Eye (tissue), 1 donor: ENCODE results near the gene UNC5A.

Experiments used
- DNase-seq: peaks from one replicate; pipeline ENCODE4 v3.0.0-alpha.2; 2015

Gene UNC5A

DNA sequence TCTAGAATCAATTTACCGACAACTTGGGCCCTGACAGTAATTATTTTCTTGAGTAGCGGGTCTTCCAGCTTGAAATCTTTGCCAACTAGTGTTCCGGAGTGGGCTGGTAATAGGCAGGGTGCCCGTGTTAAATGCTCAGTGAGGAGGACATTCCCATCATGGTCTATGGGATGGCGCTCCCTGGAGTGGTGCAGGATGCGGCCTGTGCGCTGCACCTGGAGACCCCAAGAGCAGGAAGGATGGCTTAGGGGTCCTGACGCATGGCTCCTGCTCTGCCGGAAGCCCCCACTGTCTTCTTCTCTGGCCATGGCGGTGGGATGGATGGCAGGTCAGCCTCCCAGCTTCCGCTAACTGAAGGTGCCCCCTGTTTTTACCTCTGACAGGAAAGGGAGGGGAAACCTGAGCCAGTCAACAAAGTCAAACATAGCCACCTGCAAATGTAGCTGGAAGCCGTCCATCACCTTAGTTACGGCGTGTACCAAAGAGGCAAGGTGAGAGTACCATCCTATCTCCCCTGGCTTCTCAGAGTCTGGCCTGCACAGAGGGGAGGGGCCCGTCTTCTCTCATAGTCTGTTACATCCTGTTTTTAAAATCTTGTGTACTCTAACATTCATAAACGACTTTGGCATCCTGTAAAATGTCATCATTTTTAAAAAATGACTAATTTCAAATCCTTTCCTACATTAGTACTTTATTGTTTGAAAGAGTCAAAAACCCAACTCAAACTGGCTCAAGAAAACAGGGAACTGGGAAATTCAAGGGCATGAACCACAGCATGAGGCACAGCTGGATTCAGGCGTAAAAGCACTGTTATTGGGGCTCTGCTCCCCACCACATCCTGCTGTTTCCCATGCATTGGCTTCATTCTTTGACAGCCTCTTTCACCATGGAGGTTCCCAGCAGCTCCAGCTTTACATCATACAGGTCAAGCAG is 28.5 kb upstream of the UNC5A start:
- no peak for DNase-seq

DNA sequence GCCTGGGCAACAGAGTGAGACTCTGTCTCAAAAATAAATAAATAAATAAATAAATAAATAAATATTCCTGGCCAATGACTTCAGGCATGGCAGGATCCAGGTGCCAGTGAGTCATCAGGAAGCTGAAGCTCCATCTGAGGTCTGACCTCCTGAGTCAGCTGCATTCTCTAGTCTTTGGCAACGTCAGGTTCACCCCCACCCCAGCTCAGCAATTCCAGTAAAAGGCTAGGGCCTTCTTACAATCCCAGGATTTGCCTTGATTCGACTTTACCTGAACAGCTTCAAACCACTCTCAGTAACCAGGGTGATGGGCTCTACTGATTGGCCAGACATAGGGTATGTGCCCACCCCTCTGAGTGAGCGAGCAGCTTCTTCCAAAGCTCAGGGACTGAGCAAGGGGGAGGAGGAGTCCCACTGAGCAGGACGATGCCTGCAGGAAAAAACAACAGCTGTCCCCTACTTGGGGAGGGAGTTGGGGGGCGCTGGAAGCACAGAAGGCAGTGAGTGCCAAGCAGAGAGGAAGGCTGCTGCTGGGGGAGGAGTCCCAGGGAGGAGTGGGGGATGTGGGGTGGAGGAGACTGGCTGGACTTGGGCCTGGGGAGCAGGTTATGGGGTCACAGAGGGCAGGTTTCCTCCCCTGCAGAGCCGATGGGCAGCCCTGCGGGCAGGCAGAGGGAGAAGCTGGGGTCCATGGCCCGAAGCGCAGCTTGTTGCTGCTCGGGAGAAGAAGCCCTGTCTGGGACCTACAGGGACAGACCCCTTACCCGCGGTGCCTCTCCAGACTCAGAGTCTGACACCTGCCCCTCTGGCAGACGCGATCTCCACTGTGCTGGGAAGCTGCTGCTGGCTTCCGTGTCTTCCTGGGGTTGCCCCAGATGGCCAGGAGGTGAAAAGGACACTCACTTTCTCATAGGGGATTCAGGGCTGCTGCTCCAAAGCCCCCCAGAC is 25.9 kb upstream of the UNC5A start:
- peak; percentile 67 for DNase-seq

DNA sequence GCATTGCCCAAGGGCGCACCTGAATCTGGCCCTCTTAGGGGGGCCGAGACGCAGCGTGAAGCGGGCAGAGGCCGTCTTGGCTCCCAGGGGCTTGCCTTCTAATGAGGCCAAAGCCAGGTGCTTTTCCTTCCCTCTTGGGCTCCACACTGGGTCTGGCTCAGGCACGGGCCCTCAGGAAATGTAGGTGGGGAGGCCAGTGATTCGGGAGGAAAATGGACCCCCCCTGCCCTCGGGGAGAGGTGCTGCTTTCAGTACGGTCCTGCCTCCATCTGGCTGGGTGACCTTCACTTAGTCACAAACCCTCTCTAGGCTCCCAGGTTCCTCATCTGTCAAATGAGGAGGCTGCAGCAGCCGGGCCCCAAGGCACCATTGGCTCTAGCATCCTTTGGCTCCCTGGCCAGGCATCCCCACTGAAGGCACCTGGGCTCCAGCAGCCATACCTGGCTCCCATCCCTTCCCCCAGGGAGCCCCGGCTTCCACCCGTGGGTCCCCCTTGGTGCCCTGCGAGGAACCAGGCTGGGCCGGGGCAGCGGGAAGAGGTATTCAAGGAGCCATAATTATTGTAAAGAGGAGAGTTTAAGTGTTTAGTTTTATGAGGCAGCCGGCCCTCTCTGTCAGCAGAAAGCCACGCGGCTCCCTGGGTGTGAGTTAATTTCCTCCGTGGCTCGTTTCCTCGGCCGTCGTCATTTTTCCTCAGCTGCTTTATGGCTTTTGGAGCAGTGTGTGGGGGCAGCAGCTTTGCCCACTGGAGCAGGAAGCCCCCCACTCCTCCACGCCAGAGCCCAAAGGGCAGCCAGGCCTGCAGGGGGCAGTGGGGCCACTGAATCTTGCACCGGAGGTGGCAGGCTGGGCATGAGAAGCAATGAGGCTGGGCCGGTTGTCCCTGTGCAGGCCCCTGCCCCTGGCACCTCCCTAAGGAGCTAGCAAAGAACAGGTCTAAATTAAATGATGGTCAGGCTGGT is 24.9 kb upstream of the UNC5A start:
- DNase-seq: no peak

DNA sequence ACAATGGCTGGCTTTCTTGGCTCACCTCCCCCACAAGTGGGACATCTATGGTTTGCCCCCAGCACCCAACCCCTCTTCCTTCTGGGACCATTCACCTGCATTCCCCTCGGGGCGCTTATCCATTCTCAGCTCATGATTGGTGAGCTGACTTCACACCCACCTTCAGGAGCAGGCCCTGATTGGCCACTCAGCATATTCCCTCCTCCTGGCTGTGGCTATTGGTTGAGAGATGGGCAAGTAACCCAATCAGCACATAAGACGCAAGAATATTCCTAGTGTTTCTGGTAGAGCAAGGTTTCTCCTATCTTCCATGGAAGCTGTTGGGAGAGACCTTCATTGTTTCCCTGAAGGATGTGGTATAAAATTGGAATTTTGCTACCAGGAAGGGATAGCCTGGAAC is 22.7 kb upstream of the UNC5A start:
- no peak for DNase-seq

DNA sequence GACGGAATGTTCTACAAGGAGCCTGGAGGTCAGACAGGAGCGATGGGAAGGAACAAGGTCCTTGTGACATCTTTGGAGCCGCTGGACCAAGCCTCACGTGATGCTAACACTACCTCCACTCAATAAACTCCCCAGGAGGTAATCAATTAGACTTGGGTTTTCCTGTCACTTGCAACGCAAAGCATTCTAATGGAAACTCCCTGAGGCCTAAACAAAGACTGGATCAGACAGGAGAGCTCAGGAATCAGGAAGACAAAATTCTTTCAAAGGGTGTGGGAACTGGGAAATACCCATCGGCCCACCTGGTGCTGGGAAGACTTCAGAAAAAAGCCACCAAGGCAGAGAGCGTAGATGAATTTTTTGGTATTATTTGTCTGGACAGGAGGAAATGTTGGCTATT is 22.3 kb upstream of the UNC5A start:
- no peak for DNase-seq

DNA sequence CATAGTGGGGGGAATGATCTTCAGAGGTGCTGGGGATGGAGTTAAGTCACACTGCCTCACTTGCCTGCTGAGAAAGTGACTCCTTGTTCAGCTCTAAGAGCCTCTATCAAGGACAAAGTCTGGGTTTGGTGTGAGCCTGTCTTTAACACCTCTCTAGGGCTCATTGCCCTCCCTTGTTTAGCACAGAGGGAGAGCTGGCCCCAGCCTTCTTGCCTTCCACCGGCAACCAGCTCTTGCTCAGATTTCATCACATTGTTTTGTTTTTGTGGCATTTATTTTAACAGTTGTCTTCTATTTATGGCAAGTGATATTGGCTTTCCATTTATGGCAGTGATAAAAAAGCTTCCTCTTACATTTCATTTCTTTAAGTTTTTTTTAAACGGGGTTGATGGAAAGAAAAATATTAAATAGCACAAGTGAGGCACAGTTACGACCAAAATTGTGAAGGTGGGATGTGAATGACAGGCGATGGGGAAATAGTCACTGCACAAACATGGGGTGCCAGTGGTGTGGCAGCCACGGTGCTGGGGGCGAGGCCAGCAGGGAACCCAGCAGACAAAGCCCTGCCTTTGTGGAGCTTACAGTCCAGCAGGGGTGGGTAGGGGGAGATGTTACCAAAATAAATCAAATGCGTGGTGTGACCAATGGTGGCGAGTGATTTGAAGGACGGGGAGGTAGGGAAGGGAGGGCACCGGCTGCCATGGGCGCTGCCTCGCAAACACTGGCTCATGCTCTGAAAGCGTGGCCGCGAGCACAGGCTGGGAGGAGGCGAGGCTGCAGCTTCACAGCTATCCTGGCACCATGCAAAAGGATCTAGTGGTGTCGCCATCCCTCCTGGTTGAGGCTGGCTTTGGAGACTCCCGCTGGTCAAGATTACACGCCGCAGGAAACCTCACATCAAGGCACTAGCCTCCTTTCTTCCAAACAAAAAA is 21.2 kb upstream of the UNC5A start:
- DNase-seq: no peak

DNA sequence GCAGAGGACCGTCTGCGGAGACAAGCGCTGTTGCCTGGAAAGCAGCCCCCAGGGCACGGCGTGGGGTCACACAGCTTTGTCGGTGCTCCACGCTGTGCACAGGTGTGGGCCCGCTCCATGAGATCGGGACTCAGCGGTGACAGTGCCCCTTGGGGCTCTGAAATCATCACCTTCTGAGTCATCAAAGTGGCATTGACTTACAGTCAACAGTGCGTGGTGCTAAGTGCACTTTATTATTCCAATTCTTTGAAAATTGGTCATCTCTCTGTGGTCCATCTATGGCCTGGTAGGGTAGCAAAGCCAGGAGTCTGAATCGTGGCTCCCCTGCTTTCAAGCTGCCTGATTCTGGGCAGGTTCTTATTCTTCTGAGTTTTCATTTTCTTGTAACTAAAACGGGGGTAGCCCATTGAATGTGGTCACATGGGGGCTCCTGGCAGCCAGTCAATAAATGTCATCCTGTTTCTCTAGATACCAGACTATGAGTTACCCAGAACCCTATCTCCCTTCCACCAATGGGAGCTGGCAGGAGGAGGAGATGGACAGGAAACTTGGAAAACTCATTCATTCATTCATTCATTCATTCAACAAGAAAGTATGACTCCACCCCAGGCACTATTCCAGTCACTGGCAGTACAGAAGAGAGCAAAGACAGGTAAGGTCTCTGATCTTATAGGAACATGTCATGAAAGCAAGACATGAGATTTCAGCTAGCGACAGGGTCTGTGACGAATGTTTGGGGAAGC is 20.3 kb upstream of the UNC5A start:
- peak; percentile 39 for DNase-seq

DNA sequence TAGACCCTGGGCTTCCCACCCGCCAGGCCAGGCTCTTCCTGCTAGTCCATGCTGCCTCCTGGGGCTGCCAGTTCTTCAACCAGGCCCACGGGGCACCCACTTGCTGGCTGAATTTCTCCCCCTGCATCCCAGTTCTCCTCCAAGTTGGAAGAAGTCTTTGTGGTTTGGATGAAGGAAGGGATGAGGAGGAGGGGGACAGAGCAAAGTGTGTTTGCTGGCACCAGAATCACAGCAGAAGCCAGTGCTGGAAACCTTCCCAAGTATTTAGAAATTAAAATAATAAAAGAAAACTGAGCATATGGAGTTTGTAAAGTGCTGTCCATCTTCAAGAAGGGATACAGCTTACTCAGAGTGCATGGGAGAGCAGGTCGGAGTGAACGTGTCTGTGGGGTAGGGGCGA is 19.4 kb upstream of the UNC5A start:
- no peak for DNase-seq

DNA sequence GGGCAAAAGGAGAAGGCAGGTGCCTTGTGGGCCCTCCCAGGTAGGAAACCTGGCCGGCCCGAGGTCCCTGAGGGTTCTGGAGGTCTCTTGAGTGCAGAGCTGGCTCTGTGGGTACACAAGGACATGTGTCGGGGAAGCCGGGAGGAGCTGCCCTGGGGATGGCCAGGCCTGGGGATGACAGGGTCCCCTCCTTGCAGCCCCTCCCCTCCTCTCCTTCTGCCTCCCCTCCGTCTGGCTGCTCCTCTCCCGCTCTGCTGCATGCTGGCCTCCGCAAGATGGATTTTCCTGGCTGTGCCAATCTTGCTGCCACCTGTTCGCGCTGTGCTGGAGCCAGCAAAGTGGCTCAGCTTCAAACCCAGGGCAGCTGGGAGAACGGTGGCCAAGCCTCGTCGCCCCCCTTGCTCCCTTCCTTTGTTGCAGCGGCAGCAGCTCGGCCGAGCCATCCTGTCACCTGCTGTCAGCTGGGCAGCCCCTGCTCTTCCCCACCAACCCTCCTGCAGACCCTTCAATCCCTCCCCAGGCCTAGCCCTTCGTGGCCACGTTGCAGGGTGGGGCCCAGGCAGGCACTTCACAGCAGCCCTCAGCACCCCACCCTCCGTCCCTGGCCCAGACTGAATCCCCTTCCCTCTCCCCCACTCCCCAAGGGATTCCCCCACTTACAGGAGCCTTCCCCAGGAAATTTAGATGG is 17.6 kb upstream of the UNC5A start:
- peak; percentile 63 for DNase-seq

DNA sequence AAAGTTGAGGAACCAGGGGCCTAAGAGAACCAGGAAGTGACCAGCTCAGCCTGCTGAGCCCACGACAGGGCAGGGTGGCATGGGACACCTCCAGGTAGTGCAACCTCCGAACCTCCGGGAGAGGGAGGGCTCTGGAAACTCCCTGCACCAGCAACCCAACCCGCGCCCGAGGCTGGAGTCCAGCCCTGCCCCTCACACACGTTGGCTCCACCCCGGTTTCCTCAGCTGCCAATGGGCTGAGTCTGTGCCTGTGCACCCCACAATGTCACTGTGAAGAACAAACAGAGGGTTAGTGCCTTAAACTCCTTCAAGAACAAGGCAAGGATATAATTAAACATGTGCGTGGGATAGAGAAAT is 17.0 kb upstream of the UNC5A start:
- no peak for DNase-seq

DNA sequence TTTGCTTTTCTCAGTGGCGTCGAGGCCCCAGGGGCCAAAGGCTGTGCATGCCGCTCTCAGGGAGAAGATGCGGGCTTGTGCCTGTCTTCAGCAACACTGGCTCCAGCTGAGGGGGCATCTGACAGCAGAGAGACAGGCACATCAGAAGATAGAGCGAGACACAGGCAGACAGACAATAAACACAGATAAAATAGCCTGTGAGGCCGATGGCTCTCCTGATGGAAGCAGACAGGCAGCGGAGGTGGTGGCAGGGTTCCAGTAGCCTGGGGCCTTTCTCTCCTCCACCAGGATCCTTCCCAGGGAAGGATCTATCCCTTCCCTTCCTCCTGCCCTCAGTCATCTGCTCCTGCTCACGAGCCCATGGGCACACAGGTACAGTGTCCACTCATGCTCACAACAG is 16.6 kb upstream of the UNC5A start:
- DNase-seq: no peak

DNA sequence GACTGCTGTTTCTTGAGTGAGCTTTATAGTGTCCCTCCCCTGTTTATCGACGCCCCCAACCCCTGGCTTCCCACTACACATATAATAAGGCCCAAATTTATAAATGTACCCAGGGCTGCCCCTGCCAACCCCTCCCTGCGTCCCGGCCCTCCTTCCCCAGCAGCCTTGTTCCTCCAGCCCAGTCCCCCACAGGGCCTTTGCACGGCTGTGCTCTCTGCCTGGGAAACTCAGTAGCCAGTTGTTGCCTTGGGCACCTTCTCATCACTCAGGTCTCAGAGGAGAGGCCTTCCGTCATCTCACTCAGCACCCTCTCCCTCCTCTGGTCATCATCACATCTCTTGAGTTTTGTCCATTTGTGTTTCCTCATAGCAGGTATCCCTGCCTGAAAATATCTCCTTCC is 15.8 kb upstream of the UNC5A start:
- DNase-seq: no peak

DNA sequence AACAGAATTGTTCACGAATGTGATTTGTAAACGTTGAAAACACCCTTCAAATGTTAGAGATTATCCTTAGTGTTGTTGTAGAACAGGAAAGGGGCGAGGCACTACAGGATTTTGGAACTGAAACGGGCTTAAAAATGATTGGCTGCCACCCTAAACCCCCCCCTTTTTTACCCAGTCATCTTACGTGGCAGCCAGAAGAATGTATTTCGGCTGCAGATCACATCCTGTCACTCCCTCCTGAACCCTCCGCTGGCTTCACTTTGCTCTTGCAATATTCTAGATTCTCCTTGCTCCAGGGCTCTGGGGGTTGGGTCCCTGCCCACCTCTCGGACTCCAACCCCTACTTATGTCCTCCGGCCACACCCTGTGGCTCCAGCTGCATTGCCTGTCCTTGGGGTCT is 13.9 kb upstream of the UNC5A start:
- DNase-seq: no peak

DNA sequence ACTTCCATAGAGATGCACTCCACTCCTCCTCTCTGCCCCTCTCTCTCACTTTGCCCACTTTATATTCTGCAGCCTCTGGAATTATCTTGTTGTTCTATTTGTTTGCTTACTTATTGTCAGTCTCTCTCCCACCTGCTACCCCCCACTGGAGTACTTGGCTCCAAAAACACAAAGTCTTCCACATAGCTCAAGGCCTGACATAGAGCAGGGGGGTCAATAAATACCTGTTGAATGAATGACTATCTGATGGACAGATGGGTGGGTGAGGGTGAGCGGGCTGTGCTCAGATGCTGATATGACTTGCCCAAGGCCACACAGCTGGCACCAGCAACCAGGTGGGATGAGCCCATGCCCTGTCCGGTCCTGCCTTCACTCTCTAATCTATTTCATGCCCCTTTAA is 13.4 kb upstream of the UNC5A start:
- DNase-seq: no peak

DNA sequence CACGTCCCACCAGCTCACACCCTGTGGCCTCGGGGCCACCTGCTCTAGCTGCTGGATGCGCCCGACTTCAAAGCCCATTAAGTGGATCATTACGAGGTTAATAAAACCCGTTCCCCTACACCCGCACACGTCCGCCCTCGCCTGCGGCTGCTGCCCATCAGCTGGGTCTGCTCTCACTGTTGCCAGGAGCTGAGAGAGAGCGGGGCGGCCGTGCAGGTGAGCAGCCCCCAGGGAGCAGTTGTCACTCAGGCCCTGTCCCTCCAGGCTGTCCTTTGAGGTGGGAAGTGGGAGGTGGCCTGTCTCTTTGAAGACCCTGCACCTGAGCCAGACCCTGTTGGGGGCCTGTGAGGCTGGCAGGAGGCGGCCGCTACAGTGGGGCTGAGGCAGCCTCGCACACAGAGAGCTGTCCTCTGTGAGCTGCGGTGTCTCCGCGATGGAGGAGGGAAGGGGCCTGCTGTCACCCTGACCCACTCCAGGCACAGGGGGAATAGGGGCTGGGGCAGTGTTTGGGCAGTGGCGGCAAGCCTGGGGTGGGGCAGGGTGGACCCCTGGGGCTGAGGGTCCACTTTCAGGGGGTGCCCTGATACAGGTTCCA is 12.8 kb upstream of the UNC5A start:
- DNase-seq: no peak

DNA sequence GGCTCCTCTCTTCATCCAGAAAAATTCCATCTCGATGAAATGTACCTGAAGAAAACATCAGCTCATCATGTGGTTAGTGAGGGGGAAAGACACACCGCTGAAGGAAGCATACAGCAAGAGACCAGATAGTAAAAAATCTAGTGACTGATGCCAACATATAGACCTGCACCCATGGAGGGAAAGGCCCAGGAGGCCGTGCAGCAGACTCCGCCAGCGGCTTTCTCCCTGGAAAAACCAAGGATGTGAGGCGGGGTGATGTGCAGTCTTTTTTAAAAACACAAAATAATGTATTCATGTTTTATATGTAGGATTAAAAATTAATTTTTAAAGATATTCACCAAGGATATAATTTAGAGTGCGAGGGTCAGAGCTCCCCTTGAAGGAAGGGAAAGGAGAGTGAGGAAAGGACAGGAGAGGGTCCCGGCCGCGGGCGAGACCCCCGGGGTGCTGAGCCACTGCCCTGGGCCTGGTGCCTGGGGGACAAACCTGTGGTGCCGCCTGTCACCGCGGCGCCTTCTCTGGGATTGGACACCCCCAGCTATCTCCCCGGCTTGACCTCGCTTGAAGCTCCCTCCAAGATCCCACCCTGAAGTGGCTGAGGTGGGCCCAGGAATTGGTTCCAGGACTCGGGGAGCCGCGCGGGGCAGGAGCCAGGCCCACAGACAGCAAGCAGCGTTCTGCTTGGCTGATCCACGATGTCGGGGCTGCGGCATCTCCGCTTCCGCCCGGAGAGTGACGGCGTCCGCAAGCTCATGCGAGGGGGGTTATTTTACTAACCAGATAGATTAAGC is 12.1 kb upstream of the UNC5A start:
- DNase-seq: no peak

DNA sequence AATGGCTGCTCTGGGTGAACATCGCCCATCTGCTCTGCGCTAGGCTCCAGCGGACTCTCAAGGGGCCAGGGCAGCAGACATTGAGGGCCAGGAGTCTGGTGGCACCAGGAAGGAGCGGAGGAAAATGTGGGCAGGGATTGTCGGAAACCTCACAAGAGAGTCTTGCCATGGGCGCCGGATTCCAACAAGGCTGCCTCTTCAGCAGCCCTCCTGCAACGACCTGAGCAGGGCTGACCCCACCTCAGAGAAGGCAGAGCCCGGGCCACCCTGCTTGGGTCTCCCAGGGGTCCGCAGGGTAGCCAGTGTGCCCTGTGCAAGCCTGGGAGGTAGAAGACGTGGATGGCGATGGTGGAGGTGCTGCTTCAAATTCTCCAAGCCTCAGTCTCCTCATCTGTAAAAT is 11.4 kb upstream of the UNC5A start:
- no peak for DNase-seq

DNA sequence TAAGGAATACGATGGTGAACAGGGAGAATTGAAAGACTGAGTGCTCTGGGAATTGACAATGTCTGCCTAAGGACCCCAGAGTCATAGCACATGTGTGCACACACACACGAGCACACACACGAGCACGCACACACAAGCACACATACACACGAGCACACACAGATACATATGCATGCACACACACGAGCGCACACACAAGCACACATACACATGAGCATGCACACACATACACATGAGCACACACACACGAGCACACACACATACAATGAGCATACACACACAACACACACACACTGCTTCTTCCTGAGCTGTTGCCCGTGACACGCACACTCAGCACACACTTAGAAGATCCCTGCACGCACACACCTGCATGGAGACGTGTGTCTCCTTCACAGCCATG is 10.9 kb upstream of the UNC5A start:
- no peak for DNase-seq

DNA sequence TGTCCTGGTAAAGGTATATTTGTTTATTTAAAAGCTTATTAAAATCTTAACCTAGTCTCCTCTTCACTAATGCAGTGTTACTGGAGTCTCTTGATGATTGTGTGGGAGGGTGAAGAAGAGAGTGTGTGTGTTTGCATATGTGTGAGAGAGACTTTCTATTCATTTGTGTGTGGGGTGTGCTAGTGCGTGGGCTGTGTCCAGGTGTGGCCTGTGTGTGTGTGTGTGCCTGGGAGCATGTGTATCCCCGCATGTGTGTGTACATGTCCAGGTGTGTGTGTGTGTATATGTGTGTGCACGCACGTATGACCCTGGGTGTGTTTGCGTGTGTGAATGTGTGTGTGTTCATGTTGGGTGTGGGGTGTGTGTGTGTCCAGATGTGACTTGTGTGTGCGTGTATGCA is 10.3 kb upstream of the UNC5A start:
- DNase-seq: no peak
